Esophagus squamous epithelium (tissue), 4 donors: ENCODE data around the gene CCK.

Source experiments
- POLR2A ChIP-seq, 4 donors: fragments of 450-650 bp; IDR thresholded peaks; one replicate each; pipeline ENCODE4 v1.6.1; 2017; ENCODE audit warnings: antibody characterized with exemption in 4 of 4, mild to moderate bottlenecking in 4 of 4, moderate library complexity in 3 of 4
- TF ChIP-seq, protein P1 (sequence below), 6 experiments: fragments of 450-650 bp in 4 of 6; fragments of 200-600 bp in 2 of 6; sonication (generic) in 2 of 6; IDR thresholded peaks; one replicate each; pipeline ENCODE4 v1.5.1; 2016 to 2019; ENCODE audit warnings: antibody characterized with exemption in 6 of 6, mild to moderate bottlenecking in 4 of 6, moderate library complexity in 4 of 6

- TF ChIP-seq POLR2A (IDR thresholded peaks at IDR 0.05) = no peak
- TF ChIP-seq, protein P1, sequence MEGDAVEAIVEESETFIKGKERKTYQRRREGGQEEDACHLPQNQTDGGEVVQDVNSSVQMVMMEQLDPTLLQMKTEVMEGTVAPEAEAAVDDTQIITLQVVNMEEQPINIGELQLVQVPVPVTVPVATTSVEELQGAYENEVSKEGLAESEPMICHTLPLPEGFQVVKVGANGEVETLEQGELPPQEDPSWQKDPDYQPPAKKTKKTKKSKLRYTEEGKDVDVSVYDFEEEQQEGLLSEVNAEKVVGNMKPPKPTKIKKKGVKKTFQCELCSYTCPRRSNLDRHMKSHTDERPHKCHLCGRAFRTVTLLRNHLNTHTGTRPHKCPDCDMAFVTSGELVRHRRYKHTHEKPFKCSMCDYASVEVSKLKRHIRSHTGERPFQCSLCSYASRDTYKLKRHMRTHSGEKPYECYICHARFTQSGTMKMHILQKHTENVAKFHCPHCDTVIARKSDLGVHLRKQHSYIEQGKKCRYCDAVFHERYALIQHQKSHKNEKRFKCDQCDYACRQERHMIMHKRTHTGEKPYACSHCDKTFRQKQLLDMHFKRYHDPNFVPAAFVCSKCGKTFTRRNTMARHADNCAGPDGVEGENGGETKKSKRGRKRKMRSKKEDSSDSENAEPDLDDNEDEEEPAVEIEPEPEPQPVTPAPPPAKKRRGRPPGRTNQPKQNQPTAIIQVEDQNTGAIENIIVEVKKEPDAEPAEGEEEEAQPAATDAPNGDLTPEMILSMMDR (IDR thresholded peaks at IDR 0.05) = peak in 5 of 6 experiments; percentile 41 to 62 (median 52)
Observed at GRCh38 chr3:42229942-42230688, 35.9 kb downstream of the CCK start.
